Glutamatergic neuron (in vitro differentiated cells): Measurements from ENCODE around the gene CDYL2. TPM values are rescaled to one million over a fixed set of nuclear protein-coding genes. Genes with fewer than 3 reads are reported as not detected.

Experiments
- DNase-seq: peaks from one replicate; pipeline ENCODE4 v3.0.0; 2022
- H3K27ac Mint-ChIP-seq: one replicate; pipeline ENCODE4 v1.8.0; 2020; ENCODE audit warnings: mild to moderate bottlenecking, mixed read lengths, inconsistent platforms; ENCODE audit not compliant: unreplicated experiment
- H3K27me3 Mint-ChIP-seq: one replicate; pipeline ENCODE4 v1.8.0; 2020; ENCODE audit warnings: mild to moderate bottlenecking, moderate library complexity, mixed read lengths, inconsistent platforms; ENCODE audit not compliant: unreplicated experiment
- H3K36me3 Mint-ChIP-seq: one replicate; pipeline ENCODE4 v1.8.0; 2020; ENCODE audit warnings: mild to moderate bottlenecking, mixed read lengths, inconsistent platforms; ENCODE audit not compliant: unreplicated experiment
- H3K4me1 Mint-ChIP-seq: one replicate; pipeline ENCODE4 v1.8.0; 2020; ENCODE audit warnings: mild to moderate bottlenecking, low read depth, mixed read lengths, inconsistent platforms; ENCODE audit not compliant: unreplicated experiment
- H3K4me3 Mint-ChIP-seq: one replicate; pipeline ENCODE4 v1.8.0; 2020; ENCODE audit warnings: mild to moderate bottlenecking, mixed read lengths, inconsistent platforms; ENCODE audit not compliant: unreplicated experiment
- H3K9me3 Mint-ChIP-seq: one replicate; pipeline ENCODE4 v1.8.0; 2020; ENCODE audit warnings: mild to moderate bottlenecking, moderate library complexity, mixed read lengths, inconsistent platforms; ENCODE audit not compliant: unreplicated experiment
- total RNA-seq: library from RNA; stranded (reverse); fragmentation: NEBNext Ultra II Directional; extraction: Animal tissue kit (Norgen Biotek cat#: 25700); gene quantifications from one replicate; pipeline ENCODE4 v1.2.1, GENCODE V29; 2021; ENCODE audit not compliant: unreplicated experiment
- TF ChIP-seq, protein P1 (sequence below): fragments of 200-600 bp; sonication (generic); IDR thresholded peaks from one replicate; pipeline ENCODE4 v1.5.0; 2021; ENCODE audit not compliant: partially characterized antibody, unreplicated experiment

Gene CDYL2
- total RNA-seq, 1 donor from 2014 or later = 30.5 TPM

DNA sequence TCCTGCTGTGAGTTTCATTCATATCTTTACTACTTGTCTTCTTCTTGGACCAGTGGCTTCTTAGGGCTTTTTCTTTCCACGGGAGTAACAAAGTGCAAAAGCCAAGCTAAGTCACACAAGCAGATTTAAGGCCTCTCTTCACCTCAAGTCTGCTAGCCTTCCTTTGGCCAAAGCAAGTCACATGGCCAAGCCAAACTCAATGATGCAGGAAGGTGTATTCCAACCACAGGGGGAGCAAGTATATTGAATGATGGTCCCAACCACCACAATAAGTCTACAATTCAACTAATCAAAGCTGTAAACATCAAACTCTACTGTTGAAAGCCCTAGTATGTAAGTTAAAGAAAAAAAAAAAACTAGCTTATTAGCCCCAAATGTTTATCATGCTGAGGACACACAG lies 44.5 kb upstream of the CDYL2 start:
- TF ChIP-seq, protein P1, sequence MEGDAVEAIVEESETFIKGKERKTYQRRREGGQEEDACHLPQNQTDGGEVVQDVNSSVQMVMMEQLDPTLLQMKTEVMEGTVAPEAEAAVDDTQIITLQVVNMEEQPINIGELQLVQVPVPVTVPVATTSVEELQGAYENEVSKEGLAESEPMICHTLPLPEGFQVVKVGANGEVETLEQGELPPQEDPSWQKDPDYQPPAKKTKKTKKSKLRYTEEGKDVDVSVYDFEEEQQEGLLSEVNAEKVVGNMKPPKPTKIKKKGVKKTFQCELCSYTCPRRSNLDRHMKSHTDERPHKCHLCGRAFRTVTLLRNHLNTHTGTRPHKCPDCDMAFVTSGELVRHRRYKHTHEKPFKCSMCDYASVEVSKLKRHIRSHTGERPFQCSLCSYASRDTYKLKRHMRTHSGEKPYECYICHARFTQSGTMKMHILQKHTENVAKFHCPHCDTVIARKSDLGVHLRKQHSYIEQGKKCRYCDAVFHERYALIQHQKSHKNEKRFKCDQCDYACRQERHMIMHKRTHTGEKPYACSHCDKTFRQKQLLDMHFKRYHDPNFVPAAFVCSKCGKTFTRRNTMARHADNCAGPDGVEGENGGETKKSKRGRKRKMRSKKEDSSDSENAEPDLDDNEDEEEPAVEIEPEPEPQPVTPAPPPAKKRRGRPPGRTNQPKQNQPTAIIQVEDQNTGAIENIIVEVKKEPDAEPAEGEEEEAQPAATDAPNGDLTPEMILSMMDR = no peak
- Mint-ChIP-seq H3K4me1 (no peaks in the 10 kb centered on the region), H3K4me3 (no peak overlapping the region), H3K27ac (no peak overlapping the region), H3K36me3 (no peaks in the 10 kb centered on the region), H3K9me3 (no peaks in the 10 kb centered on the region), H3K27me3 (no peaks in the 10 kb centered on the region)
- no peak for DNase-seq

DNA sequence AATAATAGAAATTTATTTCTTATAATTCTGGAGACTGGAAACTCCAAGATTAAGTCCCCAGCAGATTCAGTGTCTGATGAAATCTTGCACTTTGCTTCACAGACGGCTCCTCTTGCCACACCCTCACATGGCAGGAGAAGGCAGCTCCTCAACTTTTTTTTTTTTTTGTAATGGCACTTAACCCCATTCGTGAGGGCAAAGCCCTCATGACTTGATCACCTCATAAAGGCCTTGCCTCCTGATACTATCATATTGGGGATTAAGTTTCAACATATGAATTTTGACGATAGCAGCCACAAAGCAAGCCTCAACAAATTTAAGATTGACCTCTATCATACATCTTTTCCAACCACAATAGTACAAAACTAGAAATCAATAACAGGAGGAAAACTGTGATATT lies 42.3 kb upstream of the CDYL2 start:
- TF ChIP-seq, protein P1 = no peak
- H3K4me3 Mint-ChIP-seq = no peak overlapping the region
- peaks cover 3% of the 10 kb centered on the region for H3K36me3 Mint-ChIP-seq
- no peaks in the 10 kb centered on the region for H3K9me3 Mint-ChIP-seq
- no peak for DNase-seq
- H3K4me1 Mint-ChIP-seq = no peaks in the 10 kb centered on the region
- H3K27me3 Mint-ChIP-seq = peaks cover 1% of the 10 kb centered on the region
- no peak overlapping the region for H3K27ac Mint-ChIP-seq

DNA sequence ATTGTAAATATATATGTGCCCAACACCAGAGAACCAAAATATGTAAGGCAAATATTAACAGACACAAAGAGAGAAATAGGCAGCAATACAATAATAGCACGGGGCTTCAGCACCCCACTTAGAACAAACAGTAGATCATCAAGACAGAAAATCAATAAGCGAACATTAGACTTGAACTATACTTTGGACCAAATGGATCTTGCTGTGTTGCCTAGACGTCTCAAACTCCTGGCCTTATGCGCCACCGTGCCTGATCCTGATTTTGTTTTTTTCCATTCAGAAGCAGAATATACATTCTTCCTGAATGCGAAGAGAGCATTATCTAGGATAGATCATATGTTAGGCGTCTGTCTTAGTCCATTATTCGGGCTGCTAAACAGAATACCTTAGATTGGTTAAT lies 41.9 kb upstream of the CDYL2 start:
- TF ChIP-seq, protein P1 = no peak
- peaks cover 1% of the 10 kb centered on the region for H3K27me3 Mint-ChIP-seq
- DNase-seq = no peak
- H3K4me1 Mint-ChIP-seq = no peaks in the 10 kb centered on the region
- no peaks in the 10 kb centered on the region for H3K9me3 Mint-ChIP-seq
- H3K4me3 Mint-ChIP-seq = no peak overlapping the region
- peaks cover 7% of the 10 kb centered on the region for H3K36me3 Mint-ChIP-seq
- no peak overlapping the region for H3K27ac Mint-ChIP-seq

DNA sequence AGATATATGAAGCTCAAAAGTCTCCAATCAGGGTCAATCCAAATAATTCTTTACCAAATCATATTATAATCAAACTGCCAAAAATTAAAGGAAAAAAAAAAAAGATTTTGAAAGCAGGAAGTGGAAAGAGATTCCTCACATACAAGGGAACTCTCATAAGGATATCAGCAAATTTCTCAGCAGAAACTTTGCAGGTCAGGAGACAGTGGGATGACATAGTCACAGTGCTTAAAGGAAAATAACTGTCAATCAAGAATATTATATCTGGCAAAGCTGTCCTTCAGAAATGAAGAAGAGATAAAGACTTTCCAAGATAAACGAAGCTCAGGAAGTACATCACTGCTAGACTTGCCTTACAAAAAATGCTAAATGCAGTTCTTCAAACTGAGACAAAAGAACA lies 40.0 kb upstream of the CDYL2 start:
- no peak overlapping the region for H3K27ac Mint-ChIP-seq
- H3K9me3 Mint-ChIP-seq = no peaks in the 10 kb centered on the region
- H3K4me3 Mint-ChIP-seq = no peak overlapping the region
- no peak for DNase-seq
- H3K4me1 Mint-ChIP-seq = no peaks in the 10 kb centered on the region
- TF ChIP-seq, protein P1 = no peak
- H3K27me3 Mint-ChIP-seq = peaks cover 1% of the 10 kb centered on the region
- peaks cover 13% of the 10 kb centered on the region for H3K36me3 Mint-ChIP-seq

DNA sequence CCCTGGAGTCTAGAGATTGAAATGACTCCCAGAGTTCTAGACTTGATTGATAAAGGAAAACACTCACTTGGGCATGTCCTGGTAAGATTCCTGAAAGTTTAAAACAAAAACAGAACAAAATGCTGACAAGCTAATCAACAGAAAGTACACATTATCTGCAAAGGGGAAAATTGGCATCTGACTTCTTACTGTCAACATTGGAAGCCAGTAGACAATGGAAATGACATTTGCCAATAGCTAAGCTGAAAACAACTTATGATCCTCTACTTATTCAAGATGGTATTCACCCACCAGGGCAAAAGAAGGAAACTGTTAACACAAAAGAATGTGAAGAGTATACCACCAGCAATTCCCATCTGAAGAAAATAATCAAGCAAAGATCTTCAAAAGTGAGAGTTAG lies 36.8 kb upstream of the CDYL2 start:
- Mint-ChIP-seq H3K4me1 (no peaks in the 10 kb centered on the region), H3K4me3 (no peak overlapping the region), H3K9me3 (no peaks in the 10 kb centered on the region), H3K27ac (no peak overlapping the region), H3K27me3 (peaks cover 1% of the 10 kb centered on the region), H3K36me3 (peaks cover 13% of the 10 kb centered on the region)
- TF ChIP-seq, protein P1 = no peak
- no peak for DNase-seq
